NCI-H510A (cell line): ENCODE data around the gene EDEM1.

Source experiments
- DNase-seq: peaks from one replicate; lab custom pipeline; 2025; lab: John Stamatoyannopoulos, UW

EDEM1 gene

DNA sequence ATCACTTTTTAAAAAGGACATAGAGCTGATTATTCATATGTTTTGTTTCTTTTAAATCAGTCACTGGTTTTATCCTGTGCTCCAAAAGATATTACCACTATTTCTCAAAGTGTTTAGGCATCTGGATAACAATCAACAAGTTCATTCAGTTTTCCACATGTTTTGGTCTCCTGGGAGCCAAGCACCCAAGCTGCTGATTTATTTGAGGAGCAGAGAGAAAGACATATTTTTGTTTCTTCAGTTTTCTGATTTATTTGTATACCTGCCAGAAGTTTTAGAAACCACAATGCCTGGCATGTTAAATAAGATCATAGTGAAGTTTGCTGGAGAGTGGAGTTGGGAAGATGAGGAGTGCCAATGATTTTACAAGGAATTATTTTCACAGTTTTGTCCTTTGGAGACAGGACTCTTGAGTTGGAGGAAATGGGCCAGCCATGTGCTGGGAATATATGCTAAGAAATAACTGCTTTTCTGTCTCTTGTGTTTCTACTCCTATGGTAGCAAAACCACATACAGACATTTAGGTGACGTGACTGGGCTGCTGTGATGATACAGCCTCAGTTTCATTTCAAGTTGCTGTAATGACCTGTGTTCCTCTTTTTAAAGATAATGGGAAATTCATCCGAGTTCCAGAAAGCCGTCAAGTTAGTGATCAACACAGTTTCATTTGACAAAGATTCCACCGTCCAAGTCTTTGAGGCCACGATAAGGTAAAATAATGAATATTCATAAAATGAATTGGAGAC, 11.7 kb downstream of the EDEM1 start:
- no peak for DNase-seq

DNA sequence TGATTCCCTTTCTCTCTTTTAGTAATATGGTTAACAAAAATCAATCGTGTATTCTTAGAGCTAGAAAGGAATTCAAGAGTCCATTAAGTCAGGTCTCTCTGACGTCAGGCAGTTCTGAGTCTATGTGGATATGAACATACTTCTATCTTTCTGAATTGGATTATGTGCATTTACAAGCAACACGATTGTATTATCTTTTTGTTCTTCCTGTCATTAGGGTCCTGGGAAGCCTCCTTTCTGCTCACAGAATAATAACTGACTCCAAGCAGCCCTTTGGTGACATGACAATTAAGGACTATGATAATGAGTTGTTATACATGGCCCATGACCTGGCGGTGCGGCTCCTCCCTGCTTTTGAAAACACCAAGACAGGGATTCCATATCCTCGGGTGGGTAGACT, 14.0 kb downstream of the EDEM1 start:
- no peak for DNase-seq

DNA sequence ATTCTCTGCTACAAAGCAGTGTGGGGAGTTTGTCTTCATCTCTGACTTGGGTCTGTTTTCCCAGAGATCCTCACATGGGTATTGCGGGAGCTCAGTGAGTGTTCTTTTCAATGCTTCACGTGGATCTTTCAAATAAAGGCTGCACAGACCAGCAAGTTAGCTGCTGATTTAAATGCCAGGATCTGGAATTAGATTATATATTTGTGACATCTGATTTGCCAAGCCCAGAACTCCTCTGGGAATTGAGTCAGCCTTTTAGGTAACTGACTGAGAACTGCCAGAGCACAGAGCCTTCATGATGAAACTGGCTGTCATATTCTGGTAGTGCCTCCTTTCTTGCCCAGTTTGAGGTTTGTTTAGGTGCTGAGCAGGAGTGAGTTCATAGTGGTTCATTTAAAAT, 14.7 kb downstream of the EDEM1 start:
- no peak for DNase-seq

DNA sequence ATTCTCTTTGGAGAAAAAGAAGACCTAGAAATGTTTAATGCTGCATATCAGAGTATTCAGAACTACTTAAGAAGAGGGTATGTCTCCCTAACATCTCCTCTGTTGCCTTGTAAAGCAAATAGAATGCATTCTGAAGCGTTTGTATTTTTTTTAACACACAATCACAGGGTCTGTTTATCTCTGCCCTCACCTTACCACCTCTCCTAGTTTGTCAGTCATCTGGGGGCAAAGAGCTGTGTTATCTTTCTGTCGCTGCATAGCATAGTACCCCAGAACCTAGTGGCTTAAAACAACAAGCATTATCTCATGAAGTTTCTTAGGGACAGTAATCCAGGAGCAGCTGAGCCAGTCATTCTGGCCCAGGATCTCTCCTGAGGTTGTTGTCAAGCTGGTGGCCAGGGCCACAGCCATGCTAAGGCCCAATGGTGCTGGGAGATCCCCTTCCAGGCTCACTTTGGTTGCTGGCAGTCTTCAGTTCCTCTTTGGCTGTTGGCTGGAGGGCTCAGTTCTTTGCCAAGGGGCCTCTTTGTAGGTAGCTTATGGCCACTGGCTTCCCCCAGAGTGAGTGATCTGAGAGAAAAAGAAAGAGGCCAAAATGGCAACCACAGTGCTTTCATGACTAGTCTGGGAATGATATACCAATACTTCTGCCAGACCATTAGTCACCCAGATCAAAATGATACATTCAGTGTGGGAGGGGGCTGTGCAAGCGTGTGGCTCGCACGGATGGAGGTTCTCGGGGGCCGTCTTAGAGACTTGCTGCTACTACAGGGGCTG, 17.8 kb downstream of the EDEM1 start:
- DNase-seq, result no peak

DNA sequence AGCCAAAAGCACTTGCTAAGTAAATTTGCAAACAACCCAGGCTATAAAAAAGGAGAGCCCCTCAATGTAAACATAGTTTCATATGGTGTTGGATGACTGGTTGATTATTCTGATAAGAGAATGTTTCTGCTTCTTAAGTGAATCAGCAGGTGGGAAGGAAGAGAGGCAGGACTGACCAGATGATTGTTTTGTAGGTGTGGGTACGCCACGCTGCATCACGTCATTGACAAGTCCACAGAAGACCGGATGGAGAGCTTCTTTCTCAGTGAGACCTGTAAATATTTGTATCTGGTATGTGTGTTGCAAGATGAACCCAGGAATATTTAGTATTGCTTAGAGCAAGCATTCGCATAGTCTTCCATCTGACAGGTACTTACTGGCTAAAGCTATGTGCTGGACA, 23.4 kb downstream of the EDEM1 start:
- DNase-seq, result no peak

DNA sequence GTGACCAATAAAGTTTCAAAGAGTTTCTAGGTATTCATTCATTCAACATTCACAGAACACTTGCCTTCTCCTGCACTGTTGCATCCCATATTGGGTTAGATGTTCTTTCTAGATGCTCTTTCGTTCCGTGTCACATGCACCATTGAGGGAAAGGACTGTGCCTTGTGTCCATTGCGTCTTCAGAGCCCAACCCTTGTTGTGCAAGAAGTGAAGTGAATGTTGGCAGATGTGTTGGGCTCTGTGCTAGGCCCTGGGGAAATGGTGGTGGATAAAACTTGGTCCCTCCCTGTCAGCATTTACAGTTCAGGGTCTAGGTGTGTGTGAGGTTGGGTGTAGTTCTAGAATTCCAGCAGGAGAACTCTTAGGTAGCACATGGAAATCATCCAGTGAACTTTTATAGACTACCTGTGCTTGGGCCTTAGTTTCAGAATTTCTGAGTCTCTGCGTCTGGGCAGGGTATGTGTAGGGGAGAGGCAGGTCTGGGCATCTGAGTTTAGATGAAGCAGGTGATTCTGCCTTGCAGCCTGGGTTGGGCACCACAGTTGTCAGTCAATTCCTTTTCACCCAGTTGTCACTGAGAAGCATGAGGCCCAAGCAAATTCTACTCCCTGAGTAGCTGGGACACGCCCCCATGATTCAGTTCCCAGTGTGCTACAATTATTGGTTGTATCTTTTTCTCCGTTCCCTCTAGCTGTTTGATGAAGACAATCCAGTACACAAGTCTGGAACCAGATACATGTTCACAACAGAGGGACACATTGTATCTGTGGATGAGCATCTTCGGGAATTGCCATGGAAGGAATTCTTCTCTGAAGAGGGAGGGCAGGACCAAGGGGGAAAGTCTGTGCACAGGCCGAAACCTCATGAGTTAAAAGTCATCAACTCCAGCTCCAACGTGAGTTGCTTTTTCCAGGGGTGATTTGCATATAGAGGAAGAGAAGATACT, 25.4 kb downstream of the EDEM1 start:
- no peak for DNase-seq

DNA sequence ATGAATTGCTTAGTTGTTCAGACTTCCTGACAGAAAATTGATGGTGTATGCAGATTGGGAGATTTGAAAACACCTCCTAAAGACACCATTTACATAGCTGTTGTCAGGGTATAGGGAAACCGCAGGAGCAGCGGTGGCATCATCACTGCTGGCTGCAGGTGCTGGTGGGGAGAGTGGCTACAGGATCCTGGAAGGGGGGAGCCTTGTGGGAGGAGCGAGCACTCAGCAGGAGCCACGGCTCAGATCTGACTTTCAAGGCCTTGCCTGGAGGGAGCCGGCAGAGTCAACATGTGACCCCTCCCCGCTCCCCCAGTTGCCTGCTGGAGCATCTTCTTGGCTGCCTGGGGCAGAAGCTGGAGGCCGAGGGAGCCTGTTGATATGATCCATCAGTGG, 26.1 kb downstream of the EDEM1 start:
- DNase-seq, result no peak

DNA sequence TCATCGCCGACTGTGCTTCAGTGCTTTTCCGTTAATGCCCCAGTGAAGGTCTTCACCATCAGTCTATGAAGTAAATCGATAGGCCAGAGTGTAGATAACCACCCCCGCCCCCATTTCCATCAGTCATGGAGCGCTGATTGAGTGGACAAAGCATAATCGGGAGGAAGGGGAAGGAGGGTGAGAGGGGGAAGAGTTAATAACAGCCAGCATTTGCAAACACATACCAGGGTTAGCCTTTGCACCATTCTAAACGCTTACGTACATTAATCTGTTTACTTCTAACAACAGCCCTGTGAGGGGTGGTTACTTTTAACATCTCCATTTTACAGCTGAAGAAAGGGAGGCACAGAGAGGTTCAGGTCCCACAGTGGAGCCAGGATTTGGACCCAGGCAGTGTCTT, 26.8 kb downstream of the EDEM1 start:
- no peak for DNase-seq

GRCh38 chr3:5217824-5218595, 30.5 kb downstream of the EDEM1 start:
- DNase-seq, result no peak

DNA sequence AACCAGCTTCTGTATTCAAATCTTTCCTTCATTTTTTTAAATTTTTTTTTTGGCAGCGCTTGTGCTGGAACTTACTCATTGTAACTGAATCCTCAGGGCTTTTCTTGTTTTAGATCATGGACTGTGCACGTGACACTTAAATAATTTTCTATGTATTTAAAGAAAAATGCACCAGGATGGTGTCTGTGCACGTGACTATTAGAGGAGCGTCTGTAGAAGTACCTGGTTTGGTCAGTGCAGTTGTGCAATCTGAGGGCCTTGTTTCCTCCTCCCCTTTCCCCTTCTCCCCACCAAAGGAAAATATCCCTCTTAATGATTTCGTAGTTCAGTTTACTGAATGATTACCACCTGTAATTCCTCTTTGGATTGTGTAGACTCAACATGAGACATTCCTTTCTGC, 31.3 kb downstream of the EDEM1 start:
- no peak for DNase-seq

GRCh38 chr3:5219216-5219615, 31.7 kb downstream of the EDEM1 start:
- DNase-seq, result no peak

DNA sequence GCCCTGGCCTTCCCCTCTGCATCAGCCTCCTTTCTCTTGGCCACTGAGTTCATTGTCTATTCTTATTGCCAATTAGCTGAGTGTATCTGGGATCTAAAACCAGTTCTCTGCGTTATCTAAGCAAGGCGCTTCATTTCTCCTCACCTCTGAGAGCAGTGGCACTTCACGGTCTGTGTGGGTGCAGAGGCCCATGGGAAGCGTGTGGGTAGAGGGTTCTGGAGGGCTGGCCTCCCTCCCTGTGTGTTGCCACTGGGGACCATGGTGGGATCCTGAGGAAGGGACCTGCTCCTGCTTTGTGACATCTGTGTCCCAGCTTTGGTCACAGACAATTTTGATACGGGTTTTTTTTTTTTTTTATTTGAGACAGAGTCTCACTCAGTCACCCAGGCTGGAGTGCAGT, 32.7 kb downstream of the EDEM1 start:
- DNase-seq, result no peak

DNA sequence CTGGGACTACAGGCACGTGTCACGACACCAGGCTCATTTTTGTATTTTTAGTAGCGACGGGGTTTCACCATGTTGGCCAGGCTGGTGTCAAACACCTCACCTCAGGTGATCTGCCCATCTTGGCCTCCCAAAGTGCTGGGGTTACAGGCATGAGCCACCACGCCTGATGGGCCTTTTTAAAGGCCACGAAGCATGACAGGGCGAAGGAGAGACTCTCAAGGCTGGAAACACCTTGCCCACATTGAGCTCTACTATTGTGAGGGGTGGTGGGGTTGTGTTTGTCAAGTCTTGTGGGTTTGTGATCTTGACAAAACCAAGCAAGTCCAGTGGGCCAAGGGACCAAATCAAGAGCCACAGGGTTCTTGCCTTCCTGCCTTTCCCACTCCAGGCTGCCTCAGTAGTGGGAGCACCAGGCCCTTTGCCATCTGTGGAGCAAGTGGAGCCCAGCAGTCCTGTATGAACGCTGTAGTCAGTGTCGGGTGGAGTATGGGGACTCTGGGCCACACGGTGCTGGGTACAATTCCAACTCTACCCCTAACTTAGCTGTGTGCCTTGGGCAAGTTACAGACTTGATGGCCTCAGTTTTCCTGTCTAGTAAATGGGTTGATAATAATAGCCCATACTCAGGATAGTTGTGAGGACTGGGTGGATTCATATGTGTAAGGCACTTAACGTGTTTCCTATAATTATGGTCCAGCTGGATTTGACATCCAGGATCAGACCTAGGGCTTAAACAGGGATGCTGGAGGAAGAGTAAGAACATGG, 33.3 kb downstream of the EDEM1 start:
- DNase-seq, result no peak

GRCh38 chr3:5221701-5222100, 34.2 kb downstream of the EDEM1 start:
- DNase-seq, result no peak

- DNase-seq, result no peak
Measured at GRCh38 chr3:5222283-5223005, 34.9 kb downstream of the EDEM1 start.

- no peak for DNase-seq
Measured at GRCh38 chr3:5226783-5227182, 39.3 kb downstream of the EDEM1 start.

GRCh38 chr3:5227812-5228211, 40.3 kb downstream of the EDEM1 start:
- no peak for DNase-seq

DNA sequence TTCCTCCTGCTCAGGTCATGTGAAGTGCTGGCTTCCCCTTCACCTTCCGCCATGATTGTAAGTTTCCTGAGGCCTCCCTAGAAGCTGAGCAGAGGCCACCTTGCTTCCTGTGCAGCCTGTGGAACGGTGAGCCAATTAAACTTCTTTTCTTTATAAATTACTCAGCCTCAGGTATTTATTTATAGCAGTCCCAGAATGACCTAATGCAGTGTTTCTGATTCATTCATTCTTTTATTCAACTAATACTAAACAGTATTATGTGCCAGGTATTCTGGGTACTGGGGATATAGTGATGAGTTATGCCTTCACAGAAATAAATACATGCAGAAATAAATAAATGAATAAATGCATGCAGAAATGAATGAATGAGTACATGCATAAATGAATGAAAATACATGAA, 41.9 kb downstream of the EDEM1 start:
- DNase-seq, result no peak

DNA sequence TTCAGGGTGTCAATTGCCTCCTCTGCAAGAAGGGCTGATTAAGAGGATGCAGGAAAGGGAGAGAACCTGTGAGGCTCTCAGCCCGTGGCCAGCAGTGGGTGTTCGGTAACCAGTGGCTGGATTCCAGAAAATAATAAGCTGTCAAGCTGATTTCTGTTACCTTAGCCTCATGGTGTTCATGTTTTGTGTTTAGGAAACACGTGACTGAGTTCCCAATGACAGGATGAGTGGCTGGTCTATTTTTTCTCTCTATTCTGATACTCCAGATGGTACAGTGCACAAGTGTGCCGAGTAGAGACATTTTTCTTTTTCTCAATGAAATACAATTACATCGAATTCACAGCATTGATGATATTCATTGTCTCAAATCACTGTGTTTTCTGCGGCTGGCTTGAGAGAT, 43.6 kb downstream of the EDEM1 start:
- no peak for DNase-seq

DNA sequence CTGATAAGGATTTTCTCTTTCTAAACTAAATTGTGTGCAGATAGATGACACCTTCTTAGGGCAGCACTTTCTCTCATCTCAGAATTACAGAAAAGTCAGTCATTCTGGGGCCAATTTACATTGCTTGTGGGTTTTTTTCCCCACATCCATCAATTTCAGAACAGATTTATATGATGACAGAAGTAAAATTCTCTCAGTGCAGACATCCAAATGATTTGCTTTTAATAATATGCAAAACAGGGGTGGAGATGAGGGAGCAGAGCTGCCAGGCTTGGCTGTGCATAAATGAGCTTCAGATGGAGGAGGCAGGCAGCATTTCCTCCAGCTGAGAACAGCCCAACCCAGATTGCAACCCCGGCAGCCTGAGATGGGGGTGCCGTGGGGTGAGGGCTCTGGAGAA, 44.0 kb downstream of the EDEM1 start:
- no peak for DNase-seq
